ENCODE data around the gene MUTYH. TPM values are rescaled to one million over a fixed set of nuclear protein-coding genes. Genes with fewer than 3 reads are reported as not detected.

MUTYH gene
- total and polyA plus RNA-seq, 9 of the 15 experiments (the other 6 are each of a cell fraction or from before 2014, with no cell fraction given), result 3.4 to 53.5 (median 29.0) TPM

DNA sequence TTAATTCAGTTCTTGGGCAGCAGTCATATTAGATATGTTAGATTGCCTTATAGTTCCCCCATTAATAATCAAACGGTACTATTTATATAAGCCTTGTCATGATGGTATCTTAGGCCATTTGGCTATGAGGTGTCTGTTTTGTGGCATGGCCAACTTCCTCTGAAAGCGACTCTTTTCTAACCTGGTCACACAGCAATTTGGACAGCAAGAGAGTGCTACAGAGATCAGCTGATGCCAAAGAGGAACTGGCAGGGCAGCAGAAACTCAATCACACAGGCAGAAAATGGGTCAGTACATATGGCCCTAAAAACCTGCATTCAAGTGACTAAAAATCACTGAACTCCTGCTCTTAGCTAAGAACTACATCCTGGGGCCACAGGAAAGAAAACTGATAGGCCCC is 13.4 kb upstream of the MUTYH start:
- POLR2A ChIA-PET, result interaction anchor here (1.3 to 15.6 kb wide), 3 partner anchors 9 to 168 kb away, joined by 6 to 226 read pairs (median 7); partner anchors contain the start of genes MUTYH, PRDX1, TESK2 and TOE1
- H3K9ac ChIP-seq (ENCODE audit: insufficient read depth in 1 of 2, low read depth in 2 of 2, low read length in 2 of 2), result no peak overlapping the region
- CTCF ChIA-PET (ENCODE audit: low intra/inter-chr PET ratio), result no interaction called here
- H3K4me2 ChIP-seq (ENCODE audit: insufficient read depth, low read length), result no peak overlapping the region
- 63% methylated on average over 2 of the region's 2 CpGs for WGBS (ENCODE audit: insufficient coverage, low coverage, missing lambda C conversion rate)
- intact Hi-C loops (cut with micrococcal nuclease), result no loop called here
- H3K27me3 ChIP-seq (ENCODE audit: control insufficient read depth in 2 of 2, insufficient read depth in 2 of 2, low read length in 2 of 2), result no peaks in the 10 kb centered on the region
- FAIRE-seq (no peak), DNase-seq (ENCODE audit: extremely low read depth in 1 of 4, low spot score in 3 of 4) (no peak), ATAC-seq (no peak)
- peaks cover 4 to 5% of the 10 kb centered on the region in 2 experiments; a peak in 3 of 5 replicates for H3K4me1 ChIP-seq (replicated peaks in 1 of 2; ENCODE audit: control insufficient read depth in 2 of 2, insufficient read depth in 2 of 2, low read length in 2 of 2)
- no peak overlapping the region for H3K27ac ChIP-seq (ENCODE audit: extremely low read depth, low read depth, low read length)
- no peaks in the 10 kb centered on the region for H3K9me1 ChIP-seq (ENCODE audit: control insufficient read depth, insufficient read depth, low read length)
- in situ Hi-C loops (cut with MboI), result no loop called here
- H2AFZ ChIP-seq (ENCODE audit: low read depth, low read length), result peak overlapping the region; percentile 73; the same call in 1 of the 2 replicates
- H4K20me1 ChIP-seq (replicated peaks; ENCODE audit: control insufficient read depth, insufficient read depth, low read length), result no peaks in the 10 kb centered on the region
- TF ChIP-seq SPI1 (IDR thresholded peaks at IDR 0.05; ENCODE audit: borderline replicate concordance, low read depth, low read length), result peak; percentile 41; the same call in 1 of the 2 replicates
- TF ChIP-seq RHOXF2B (CRISPR knock-in tag; conservative IDR thresholded peaks at IDR 0.05), result no peak
- TF ChIP-seq, protein P1, sequence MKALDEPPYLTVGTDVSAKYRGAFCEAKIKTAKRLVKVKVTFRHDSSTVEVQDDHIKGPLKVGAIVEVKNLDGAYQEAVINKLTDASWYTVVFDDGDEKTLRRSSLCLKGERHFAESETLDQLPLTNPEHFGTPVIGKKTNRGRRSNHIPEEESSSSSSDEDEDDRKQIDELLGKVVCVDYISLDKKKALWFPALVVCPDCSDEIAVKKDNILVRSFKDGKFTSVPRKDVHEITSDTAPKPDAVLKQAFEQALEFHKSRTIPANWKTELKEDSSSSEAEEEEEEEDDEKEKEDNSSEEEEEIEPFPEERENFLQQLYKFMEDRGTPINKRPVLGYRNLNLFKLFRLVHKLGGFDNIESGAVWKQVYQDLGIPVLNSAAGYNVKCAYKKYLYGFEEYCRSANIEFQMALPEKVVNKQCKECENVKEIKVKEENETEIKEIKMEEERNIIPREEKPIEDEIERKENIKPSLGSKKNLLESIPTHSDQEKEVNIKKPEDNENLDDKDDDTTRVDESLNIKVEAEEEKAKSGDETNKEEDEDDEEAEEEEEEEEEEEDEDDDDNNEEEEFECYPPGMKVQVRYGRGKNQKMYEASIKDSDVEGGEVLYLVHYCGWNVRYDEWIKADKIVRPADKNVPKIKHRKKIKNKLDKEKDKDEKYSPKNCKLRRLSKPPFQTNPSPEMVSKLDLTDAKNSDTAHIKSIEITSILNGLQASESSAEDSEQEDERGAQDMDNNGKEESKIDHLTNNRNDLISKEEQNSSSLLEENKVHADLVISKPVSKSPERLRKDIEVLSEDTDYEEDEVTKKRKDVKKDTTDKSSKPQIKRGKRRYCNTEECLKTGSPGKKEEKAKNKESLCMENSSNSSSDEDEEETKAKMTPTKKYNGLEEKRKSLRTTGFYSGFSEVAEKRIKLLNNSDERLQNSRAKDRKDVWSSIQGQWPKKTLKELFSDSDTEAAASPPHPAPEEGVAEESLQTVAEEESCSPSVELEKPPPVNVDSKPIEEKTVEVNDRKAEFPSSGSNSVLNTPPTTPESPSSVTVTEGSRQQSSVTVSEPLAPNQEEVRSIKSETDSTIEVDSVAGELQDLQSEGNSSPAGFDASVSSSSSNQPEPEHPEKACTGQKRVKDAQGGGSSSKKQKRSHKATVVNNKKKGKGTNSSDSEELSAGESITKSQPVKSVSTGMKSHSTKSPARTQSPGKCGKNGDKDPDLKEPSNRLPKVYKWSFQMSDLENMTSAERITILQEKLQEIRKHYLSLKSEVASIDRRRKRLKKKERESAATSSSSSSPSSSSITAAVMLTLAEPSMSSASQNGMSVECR (CRISPR knock-in tag; IDR thresholded peaks at IDR 0.05), result no peak
- TF ChIP-seq IFI16 (CRISPR knock-in tag; IDR thresholded peaks at IDR 0.05), result no peak
- no peak overlapping the region for H3K4me3 ChIP-seq
- no peaks in the 10 kb centered on the region for H3K79me2 ChIP-seq (ENCODE audit: control insufficient read depth, insufficient read depth, low read length)
- no TSS peak for BruUV-seq (replicated peaks)
- no peaks in the 10 kb centered on the region for H3K9me3 ChIP-seq (replicated peaks; ENCODE audit: control insufficient read depth, insufficient read depth, low read depth, low read length)
- H3K36me3 ChIP-seq (ENCODE audit: control insufficient read depth, insufficient read depth, low read length), result no peaks in the 10 kb centered on the region

Data from K562 (cell line).